Upper lobe of left lung (tissue), 4 donors: Measurements from ENCODE around the gene NUMBL.

Experiments
- POLR2AphosphoS5 ChIP-seq, 2 donors: sonication (generic); formaldehyde crosslinking; IDR thresholded peaks; one replicate each; pipeline ENCODE4 v1.5.1; 2017; ENCODE audit warnings: antibody characterized with exemption in 2 of 2
- TF ChIP-seq, protein P1 (sequence below), 6 experiments: fragments of 450-650 bp in 4 of 6; fragments of 200-600 bp in 2 of 6; sonication (generic) in 2 of 6; IDR thresholded peaks; one replicate each; pipeline ENCODE4 v1.5.1; 2016 to 2019; ENCODE audit warnings: antibody characterized with exemption in 6 of 6

DNA sequence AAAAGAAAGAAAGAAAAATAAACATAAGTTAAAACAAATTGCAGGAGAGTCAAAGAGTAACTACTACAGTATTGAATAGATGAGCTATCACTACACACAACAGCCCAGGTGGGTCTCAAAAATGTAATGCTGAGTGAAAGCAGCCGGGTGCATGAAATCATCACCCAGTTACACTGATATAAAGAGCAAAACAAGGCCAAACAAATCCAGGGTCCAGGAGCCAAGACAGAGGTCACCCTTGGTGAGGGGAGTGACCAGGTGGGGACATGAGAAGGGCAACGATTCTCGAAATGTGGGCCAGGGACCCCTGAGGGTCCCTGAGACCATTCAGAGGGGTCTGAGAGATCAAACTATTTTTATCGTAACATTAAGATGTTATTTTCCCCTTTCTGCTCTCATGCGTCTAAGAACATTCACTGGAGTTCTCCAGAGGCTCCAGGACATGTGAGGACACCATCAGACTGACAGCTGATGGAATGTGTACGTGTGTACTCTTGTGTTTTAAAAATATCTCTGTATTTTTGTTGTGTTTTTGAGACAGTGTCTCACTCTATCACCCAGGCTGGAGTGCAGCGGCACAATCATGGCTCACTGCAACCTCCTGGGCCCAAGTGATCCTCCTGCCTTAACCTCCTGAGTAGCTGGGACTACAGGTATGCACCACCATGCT lies 15.6 kb upstream of the NUMBL start:
- TF ChIP-seq, protein P1, sequence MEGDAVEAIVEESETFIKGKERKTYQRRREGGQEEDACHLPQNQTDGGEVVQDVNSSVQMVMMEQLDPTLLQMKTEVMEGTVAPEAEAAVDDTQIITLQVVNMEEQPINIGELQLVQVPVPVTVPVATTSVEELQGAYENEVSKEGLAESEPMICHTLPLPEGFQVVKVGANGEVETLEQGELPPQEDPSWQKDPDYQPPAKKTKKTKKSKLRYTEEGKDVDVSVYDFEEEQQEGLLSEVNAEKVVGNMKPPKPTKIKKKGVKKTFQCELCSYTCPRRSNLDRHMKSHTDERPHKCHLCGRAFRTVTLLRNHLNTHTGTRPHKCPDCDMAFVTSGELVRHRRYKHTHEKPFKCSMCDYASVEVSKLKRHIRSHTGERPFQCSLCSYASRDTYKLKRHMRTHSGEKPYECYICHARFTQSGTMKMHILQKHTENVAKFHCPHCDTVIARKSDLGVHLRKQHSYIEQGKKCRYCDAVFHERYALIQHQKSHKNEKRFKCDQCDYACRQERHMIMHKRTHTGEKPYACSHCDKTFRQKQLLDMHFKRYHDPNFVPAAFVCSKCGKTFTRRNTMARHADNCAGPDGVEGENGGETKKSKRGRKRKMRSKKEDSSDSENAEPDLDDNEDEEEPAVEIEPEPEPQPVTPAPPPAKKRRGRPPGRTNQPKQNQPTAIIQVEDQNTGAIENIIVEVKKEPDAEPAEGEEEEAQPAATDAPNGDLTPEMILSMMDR (IDR thresholded peaks at IDR 0.05), result no peak
- TF ChIP-seq POLR2AphosphoS5 (IDR thresholded peaks at IDR 0.05), result no peak
